ENCODE data around the gene MTURN.
"Not testable (repeated sequence)": the region's sequence is repeated elsewhere in the genome, so short reads cannot be mapped to it uniquely, and the experiment has no call there.

Gene MTURN

GRCh38 chr7:30181736-30182522, 47.1 kb downstream of the MTURN start:
- no peak for DNase-seq

- no peak for DNase-seq
Measured at GRCh38 chr7:30182814-30183213, 48.0 kb downstream of the MTURN start.

GRCh38 chr7:30183749-30184369, 49.1 kb downstream of the MTURN start:
- no peak for DNase-seq

GRCh38 chr7:30184791-30185487, 50.2 kb downstream of the MTURN start:
- DNase-seq, result no peak

- DNase-seq, result no peak
Measured at GRCh38 chr7:30185496-30185895, 50.7 kb downstream of the MTURN start.

GRCh38 chr7:30186725-30187124, 51.9 kb downstream of the MTURN start:
- no peak for DNase-seq

- no peak for DNase-seq
Measured at GRCh38 chr7:30187513-30187912, 52.7 kb downstream of the MTURN start.

- DNase-seq, result not testable (repeated sequence)
Measured at GRCh38 chr7:30188381-30188780, 53.6 kb downstream of the MTURN start.

- no peak for DNase-seq
Measured at GRCh38 chr7:30188811-30189210, 54.0 kb downstream of the MTURN start.

GRCh38 chr7:30191809-30192208, 57.0 kb downstream of the MTURN start:
- DNase-seq, result no peak

- DNase-seq, result no peak
Measured at GRCh38 chr7:30193336-30193943, 58.7 kb downstream of the MTURN start.

GRCh38 chr7:30196408-30196807, 61.6 kb downstream of the MTURN start:
- no peak for DNase-seq

- no peak for DNase-seq
Measured at GRCh38 chr7:30197438-30197837, 62.7 kb downstream of the MTURN start.

GRCh38 chr7:30199271-30199670, 64.5 kb downstream of the MTURN start:
- no peak for DNase-seq

- no peak for DNase-seq
Measured at GRCh38 chr7:30200591-30200990, 65.8 kb downstream of the MTURN start.

GRCh38 chr7:30201161-30201666, 66.4 kb downstream of the MTURN start:
- DNase-seq, result no peak

- DNase-seq, result no peak
Measured at GRCh38 chr7:30201921-30202320, 67.1 kb downstream of the MTURN start.

GRCh38 chr7:30202671-30203070, 67.9 kb downstream of the MTURN start:
- no peak for DNase-seq

- DNase-seq, result no peak
Measured at GRCh38 chr7:30206491-30206890, 71.7 kb downstream of the MTURN start.

- no peak for DNase-seq
Measured at GRCh38 chr7:30206942-30207341, 72.2 kb downstream of the MTURN start.

- DNase-seq, result no peak
Measured at GRCh38 chr7:30207376-30207775, 72.6 kb downstream of the MTURN start.

GRCh38 chr7:30209951-30210350, 75.2 kb downstream of the MTURN start:
- no peak for DNase-seq

Measured in NCI-H187 treated with DMSO at 0.1 percent for 48 hours (cell line).